Measurements from ENCODE around the gene ANKRD40CL. TPM values are rescaled to one million over a fixed set of nuclear protein-coding genes. Genes with fewer than 3 reads are reported as not detected.
A peak's percentile ranks its signal among the peaks of the same experiment; 100 is the strongest.

ANKRD40CL gene
- total RNA-seq, 3 donors from 2014 or later = 32.2 to 96.7 (median 57.6) TPM

GRCh38 chr17:50767030-50767429, 288 bp downstream of the ANKRD40CL start:
- intact Hi-C loops (cut with DNase I, micrococcal nuclease) = no loop called here
- H3K36me3 ChIP-seq (ENCODE audit: low read depth) = no peaks in the 10 kb centered on the region
- no peak overlapping the region for H3K4me3 ChIP-seq
- H3K4me1 ChIP-seq (ENCODE audit: low read depth) = peaks cover 31% of the 10 kb centered on the region
- DNase-seq = peak in 2 of 3 donors; percentile 30 to 49
- no peaks in the 10 kb centered on the region for H3K9me3 ChIP-seq
- TF ChIP-seq, protein P1, sequence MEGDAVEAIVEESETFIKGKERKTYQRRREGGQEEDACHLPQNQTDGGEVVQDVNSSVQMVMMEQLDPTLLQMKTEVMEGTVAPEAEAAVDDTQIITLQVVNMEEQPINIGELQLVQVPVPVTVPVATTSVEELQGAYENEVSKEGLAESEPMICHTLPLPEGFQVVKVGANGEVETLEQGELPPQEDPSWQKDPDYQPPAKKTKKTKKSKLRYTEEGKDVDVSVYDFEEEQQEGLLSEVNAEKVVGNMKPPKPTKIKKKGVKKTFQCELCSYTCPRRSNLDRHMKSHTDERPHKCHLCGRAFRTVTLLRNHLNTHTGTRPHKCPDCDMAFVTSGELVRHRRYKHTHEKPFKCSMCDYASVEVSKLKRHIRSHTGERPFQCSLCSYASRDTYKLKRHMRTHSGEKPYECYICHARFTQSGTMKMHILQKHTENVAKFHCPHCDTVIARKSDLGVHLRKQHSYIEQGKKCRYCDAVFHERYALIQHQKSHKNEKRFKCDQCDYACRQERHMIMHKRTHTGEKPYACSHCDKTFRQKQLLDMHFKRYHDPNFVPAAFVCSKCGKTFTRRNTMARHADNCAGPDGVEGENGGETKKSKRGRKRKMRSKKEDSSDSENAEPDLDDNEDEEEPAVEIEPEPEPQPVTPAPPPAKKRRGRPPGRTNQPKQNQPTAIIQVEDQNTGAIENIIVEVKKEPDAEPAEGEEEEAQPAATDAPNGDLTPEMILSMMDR (IDR thresholded peaks at IDR 0.05) = no peak
- ATAC-seq = peak; percentile 25

DNA sequence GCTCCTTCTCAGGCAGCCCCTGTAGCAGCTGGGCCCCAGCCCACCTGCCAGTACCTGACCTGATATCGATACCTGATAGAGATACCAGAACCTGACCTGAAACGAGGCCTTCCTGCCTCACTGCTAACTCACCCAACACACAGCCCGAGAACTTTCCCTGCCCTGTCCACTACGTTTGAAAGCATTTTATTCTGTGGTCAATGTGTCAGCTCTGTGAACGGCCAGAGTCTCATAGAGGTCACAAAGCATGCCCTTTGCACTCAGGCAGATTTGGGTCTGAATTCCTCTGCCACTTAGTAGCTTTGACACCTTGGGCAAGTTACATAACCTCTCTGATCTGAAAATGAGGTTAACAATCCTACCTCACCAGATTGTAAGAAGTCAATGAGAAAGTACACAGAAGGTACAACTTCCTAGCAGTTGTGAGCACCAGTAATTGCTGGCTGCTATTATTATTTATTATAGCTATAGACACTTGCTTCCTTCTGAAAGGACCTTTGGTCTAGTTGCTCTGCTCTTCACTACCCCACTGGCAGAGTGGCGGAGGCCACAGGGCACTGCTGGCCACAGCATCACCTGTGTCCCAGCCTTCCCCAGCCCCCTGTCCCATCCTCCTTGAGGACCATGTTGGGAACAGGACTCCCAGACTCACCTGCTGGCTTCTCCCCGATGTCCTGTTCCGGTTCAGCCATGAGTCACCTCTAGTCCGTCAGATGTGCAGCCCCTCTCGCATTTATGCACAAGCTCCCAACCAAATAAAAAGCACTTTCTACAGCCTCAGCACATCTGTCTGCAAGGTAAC, 895 bp downstream of the ANKRD40CL start:
- Histone ChIP-seq H3K4me3 (no peak overlapping the region), H3K4me1 (ENCODE audit: low read depth) (peaks cover 31% of the 10 kb centered on the region), H3K9me3 (no peaks in the 10 kb centered on the region), H3K36me3 (ENCODE audit: low read depth) (no peaks in the 10 kb centered on the region)
- intact Hi-C loops (cut with DNase I, micrococcal nuclease) = no loop called here
- ATAC-seq (peak; percentile 31), DNase-seq (peak in 2 of 3 donors; percentile 50 to 65)
- TF ChIP-seq, protein P1 (IDR thresholded peaks at IDR 0.05) = no peak

DNA sequence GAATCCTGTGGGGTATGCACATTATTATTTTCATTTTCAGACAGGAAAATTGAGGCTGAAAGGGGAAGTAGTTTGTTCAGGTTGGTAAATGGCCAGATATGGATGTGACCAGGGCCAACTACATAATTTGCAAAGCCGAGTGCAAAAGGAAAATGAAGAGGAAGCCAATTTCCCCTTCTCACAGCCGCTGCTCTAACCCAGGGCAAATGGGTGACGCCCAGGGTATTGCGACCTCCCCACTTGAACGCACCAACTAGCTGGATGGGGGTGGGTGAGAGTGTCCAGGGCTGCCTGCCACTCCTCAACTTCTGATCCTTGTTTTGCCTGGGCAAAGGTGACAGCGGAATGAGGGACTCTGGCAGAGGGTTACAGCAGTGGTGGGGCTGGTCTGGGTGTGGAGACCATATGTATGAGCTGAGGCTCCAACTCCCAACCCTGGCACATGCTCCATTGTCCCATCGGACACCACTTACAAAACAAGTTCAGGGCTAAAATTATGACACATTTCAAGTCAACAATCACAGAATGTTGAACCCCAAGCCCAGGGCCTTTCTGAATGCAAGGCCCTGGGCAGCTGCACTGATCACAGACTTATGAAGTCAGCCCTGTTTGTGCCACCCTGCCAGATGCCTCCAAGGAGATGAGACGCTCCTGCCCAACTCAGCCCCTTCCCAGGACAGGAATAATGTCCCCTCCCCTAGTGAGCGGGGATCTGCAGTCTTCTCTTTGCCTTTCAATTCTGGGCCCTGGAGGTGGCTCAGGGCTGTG, 1.7 kb downstream of the ANKRD40CL start:
- ATAC-seq (peak; percentile 47), DNase-seq (peak; percentile 77 to 81 (median 80))
- Histone ChIP-seq H3K36me3 (ENCODE audit: low read depth) (no peaks in the 10 kb centered on the region), H3K4me3 (no peak overlapping the region), H3K4me1 (ENCODE audit: low read depth) (peaks cover 31% of the 10 kb centered on the region), H3K9me3 (no peaks in the 10 kb centered on the region)
- TF ChIP-seq, protein P1 (IDR thresholded peaks at IDR 0.05) = no peak
- intact Hi-C loops (cut with DNase I, micrococcal nuclease) = no loop called here

DNA sequence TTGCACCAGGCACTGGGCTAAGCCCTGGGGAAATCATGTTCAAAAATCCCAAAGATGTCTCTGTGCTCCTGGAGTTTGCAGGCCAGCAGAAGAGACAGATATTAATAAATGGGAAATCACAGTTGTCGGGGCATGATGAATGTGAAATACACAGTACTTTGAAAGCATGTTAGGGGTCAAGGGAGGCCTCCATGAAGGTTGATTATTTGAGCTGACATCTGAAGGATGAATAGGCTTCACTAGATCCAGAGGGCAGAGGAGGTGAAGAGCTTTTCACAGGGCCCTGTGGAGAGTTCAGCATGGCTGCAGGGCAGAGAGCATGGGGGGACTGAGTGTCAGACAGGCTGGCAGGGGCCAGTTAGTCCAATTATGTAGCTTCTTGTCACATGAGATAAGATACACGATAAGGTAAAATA, 2.6 kb downstream of the ANKRD40CL start:
- Histone ChIP-seq H3K4me3 (no peak overlapping the region), H3K4me1 (ENCODE audit: low read depth) (peaks cover 31% of the 10 kb centered on the region), H3K9me3 (no peaks in the 10 kb centered on the region), H3K36me3 (ENCODE audit: low read depth) (no peaks in the 10 kb centered on the region)
- DNase-seq (no peak), ATAC-seq (no peak)
- intact Hi-C loops (cut with DNase I, micrococcal nuclease) = no loop called here
- TF ChIP-seq, protein P1 (IDR thresholded peaks at IDR 0.05) = no peak

- ATAC-seq = no peak
These were observed 3.4 kb downstream of the ANKRD40CL start for GRCh38 chr17:50763716-50764475.

More at GRCh38 chr17:50763716-50764475, 3.4 kb downstream of the ANKRD40CL start:
- Histone ChIP-seq H3K4me3 (no peak overlapping the region), H3K9me3 (no peaks in the 10 kb centered on the region), H3K36me3 (ENCODE audit: low read depth) (no peaks in the 10 kb centered on the region), H3K4me1 (ENCODE audit: low read depth) (peaks cover 31% of the 10 kb centered on the region)
- TF ChIP-seq, protein P1 (IDR thresholded peaks at IDR 0.05) = no peak
- intact Hi-C loops (cut with DNase I, micrococcal nuclease) = no loop called here
- peak in 1 of 3 donors; percentile 71 for DNase-seq
